ENCODE measurements around the gene KLF1. TPM values are rescaled to one million over a fixed set of nuclear protein-coding genes. Genes with fewer than 3 reads are reported as not detected.

KLF1 gene
- polyA plus RNA-seq, 3 donors: 0.24 to 0.45 (median 0.28) TPM

DNA sequence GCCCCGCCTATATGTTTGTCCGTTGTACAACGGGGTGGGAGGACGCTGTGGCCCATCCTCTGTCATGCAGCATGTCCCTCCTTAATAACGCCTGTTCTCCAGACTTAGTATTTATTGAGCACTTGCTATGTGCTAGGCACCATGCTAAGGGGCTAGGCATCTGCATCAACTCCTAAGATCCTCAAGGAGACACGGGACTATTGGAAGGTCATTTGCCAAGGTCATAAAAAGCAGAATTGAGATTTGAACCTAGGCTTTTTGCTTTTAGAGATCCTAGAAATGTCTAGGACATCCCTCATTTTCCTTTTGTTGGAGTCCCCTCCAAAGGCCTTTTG lies 50.5 kb downstream of the KLF1 start:
- H3K4me2 ChIP-seq (replicated peaks; ENCODE audit: extremely low read depth, low read length, poor library complexity, severe bottlenecking): no peak overlapping the region
- H4K20me1 ChIP-seq (ENCODE audit: insufficient read depth, low read length): no peaks in the 10 kb centered on the region
- TF ChIP-seq, protein P1, sequence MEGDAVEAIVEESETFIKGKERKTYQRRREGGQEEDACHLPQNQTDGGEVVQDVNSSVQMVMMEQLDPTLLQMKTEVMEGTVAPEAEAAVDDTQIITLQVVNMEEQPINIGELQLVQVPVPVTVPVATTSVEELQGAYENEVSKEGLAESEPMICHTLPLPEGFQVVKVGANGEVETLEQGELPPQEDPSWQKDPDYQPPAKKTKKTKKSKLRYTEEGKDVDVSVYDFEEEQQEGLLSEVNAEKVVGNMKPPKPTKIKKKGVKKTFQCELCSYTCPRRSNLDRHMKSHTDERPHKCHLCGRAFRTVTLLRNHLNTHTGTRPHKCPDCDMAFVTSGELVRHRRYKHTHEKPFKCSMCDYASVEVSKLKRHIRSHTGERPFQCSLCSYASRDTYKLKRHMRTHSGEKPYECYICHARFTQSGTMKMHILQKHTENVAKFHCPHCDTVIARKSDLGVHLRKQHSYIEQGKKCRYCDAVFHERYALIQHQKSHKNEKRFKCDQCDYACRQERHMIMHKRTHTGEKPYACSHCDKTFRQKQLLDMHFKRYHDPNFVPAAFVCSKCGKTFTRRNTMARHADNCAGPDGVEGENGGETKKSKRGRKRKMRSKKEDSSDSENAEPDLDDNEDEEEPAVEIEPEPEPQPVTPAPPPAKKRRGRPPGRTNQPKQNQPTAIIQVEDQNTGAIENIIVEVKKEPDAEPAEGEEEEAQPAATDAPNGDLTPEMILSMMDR (IDR thresholded peaks at IDR 0.05): no peak
- peaks cover 36% of the 10 kb centered on the region for H3K4me1 Mint-ChIP-seq
- H3K36me3 Mint-ChIP-seq: peaks cover 14 to 17% of the 10 kb centered on the region in 2 donors
- H3K27ac Mint-ChIP-seq: no peak overlapping the region
- peaks cover 74 to 96% of the 10 kb centered on the region in 2 donors for H3K27me3 ChIP-seq (ENCODE audit: control insufficient read depth in 2 of 2, insufficient read depth in 2 of 2, low read length in 2 of 2)
- peaks cover 89 to 92% (median 91%) of the 10 kb centered on the region in 3 donors for H3K27me3 Mint-ChIP-seq (ENCODE audit: low read depth in 3 of 3)
- H3K27ac ChIP-seq (ENCODE audit: low read depth in 1 of 2, low read length in 2 of 2): no peak overlapping the region
- no peak overlapping the region for H3K4me3 ChIP-seq (replicated peaks in 1 of 3; ENCODE audit: low read depth in 2 of 3, low read length in 3 of 3)
- peaks cover 18 to 42% of the 10 kb centered on the region in 2 donors for H3K4me1 ChIP-seq (ENCODE audit: control insufficient read depth in 1 of 2, insufficient read depth in 2 of 2, low read length in 2 of 2)
- no peak overlapping the region for H2AFZ ChIP-seq (ENCODE audit: insufficient read depth, low read depth, low read length, poor library complexity, severe bottlenecking)
- H3K36me3 ChIP-seq (replicated peaks in 1 of 2; ENCODE audit: control insufficient read depth in 1 of 2, insufficient read depth in 2 of 2, low read length in 2 of 2): no peaks in the 10 kb centered on the region
- intact Hi-C loops (cut with micrococcal nuclease): no loop called here
- 10% methylated on average over 4 of the region's 6 CpGs for WGBS (ENCODE audit: insufficient coverage)
- H3K9me3 Mint-ChIP-seq: peaks cover 5 to 52% (median 38%) of the 10 kb centered on the region in 7 donors
- peaks cover 13 to 66% of the 10 kb centered on the region in 2 donors for H3K9me3 ChIP-seq (replicated peaks in 1 of 2; ENCODE audit: control insufficient read depth in 1 of 2, insufficient read depth in 1 of 2, low read length in 2 of 2)
- H3K79me2 ChIP-seq (ENCODE audit: insufficient read depth, low read length): no peaks in the 10 kb centered on the region
- peak overlapping the region in 1 of 2 donors; percentile 82 for H3K4me3 Mint-ChIP-seq
- DNase-seq: no peak
- H3K9ac ChIP-seq (ENCODE audit: insufficient read depth, low read length, poor library complexity, severe bottlenecking): no peak overlapping the region

DNA sequence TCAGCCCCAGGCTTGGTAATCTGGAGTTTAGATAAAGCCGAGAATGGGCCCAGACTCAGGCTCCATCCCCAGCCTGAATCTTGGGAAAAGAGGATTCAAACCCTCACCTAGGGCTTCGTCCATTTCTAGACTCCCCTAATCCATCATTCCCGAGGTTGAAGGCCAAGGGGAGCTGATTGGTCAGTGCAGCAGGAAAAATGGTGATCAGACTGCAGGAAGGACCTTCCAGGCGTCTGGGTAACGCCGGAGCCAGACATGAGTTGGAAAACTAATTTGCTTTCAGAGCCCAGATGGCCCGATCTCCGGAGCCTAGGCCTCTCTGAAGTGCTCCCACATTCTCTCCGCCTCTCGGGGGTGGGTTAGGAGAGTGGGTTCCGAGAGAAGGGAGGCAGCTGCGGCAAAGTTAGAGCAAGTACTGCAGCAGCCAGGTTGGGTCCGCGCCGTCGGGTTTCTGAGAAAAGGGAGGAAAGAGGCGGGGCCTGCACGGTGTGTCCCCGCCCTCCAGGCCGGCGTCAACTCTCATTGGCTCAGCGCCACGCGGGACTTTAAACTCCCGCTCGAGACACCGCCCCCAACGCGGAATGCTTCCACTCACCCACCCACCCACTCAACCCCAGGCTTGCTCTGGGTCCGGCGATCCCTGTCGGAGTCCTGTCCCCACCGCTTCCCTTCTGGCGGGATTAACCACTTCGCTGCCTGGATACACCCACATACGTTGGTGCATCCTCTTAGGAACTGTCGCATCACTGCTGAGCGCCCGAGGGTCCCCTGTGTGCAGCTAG lies 51.8 kb downstream of the KLF1 start:
- Histone ChIP-seq H2AFZ (ENCODE audit: insufficient read depth, low read depth, low read length, poor library complexity, severe bottlenecking) (no peak overlapping the region), H3K4me1 (ENCODE audit: control insufficient read depth in 1 of 2, insufficient read depth in 2 of 2, low read length in 2 of 2) (peaks cover 10 to 30% of the 10 kb centered on the region in 2 donors), H4K20me1 (ENCODE audit: insufficient read depth, low read length) (no peaks in the 10 kb centered on the region), H3K27me3 (ENCODE audit: control insufficient read depth in 2 of 2, insufficient read depth in 2 of 2, low read length in 2 of 2) (peaks cover 68 to 94% of the 10 kb centered on the region in 2 donors), H3K27ac (ENCODE audit: low read depth in 1 of 2, low read length in 2 of 2) (no peak overlapping the region), H3K4me2 (replicated peaks; ENCODE audit: extremely low read depth, low read length, poor library complexity, severe bottlenecking) (no peak overlapping the region), H3K9ac (ENCODE audit: insufficient read depth, low read length, poor library complexity, severe bottlenecking) (no peak overlapping the region), H3K4me3 (replicated peaks in 1 of 3; ENCODE audit: low read depth in 2 of 3, low read length in 3 of 3) (no peak overlapping the region), H3K9me3 (replicated peaks in 1 of 2; ENCODE audit: control insufficient read depth in 1 of 2, insufficient read depth in 1 of 2, low read length in 2 of 2) (peaks cover 8 to 57% of the 10 kb centered on the region in 2 donors), H3K79me2 (ENCODE audit: insufficient read depth, low read length) (no peaks in the 10 kb centered on the region), H3K36me3 (replicated peaks in 1 of 2; ENCODE audit: control insufficient read depth in 1 of 2, insufficient read depth in 2 of 2, low read length in 2 of 2) (no peaks in the 10 kb centered on the region)
- intact Hi-C loops (cut with micrococcal nuclease): no loop called here
- Mint-ChIP-seq H3K4me3 (peak overlapping the region in 1 of 2 donors; percentile 82), H3K27me3 (ENCODE audit: low read depth in 3 of 3) (peaks cover 84 to 91% (median 88%) of the 10 kb centered on the region in 3 donors), H3K27ac (no peak overlapping the region), H3K36me3 (peaks cover 10 to 15% of the 10 kb centered on the region in 2 donors), H3K4me1 (peaks cover 23% of the 10 kb centered on the region), H3K9me3 (peaks cover 1 to 40% (median 29%) of the 10 kb centered on the region in 7 donors)
- 16% methylated on average over 31 of the region's 39 CpGs for WGBS (ENCODE audit: insufficient coverage)
- no peak for DNase-seq
- TF ChIP-seq, protein P1 (IDR thresholded peaks at IDR 0.05): no peak
